ENCODE data around the gene IFT43.

The IFT43 gene

DNA sequence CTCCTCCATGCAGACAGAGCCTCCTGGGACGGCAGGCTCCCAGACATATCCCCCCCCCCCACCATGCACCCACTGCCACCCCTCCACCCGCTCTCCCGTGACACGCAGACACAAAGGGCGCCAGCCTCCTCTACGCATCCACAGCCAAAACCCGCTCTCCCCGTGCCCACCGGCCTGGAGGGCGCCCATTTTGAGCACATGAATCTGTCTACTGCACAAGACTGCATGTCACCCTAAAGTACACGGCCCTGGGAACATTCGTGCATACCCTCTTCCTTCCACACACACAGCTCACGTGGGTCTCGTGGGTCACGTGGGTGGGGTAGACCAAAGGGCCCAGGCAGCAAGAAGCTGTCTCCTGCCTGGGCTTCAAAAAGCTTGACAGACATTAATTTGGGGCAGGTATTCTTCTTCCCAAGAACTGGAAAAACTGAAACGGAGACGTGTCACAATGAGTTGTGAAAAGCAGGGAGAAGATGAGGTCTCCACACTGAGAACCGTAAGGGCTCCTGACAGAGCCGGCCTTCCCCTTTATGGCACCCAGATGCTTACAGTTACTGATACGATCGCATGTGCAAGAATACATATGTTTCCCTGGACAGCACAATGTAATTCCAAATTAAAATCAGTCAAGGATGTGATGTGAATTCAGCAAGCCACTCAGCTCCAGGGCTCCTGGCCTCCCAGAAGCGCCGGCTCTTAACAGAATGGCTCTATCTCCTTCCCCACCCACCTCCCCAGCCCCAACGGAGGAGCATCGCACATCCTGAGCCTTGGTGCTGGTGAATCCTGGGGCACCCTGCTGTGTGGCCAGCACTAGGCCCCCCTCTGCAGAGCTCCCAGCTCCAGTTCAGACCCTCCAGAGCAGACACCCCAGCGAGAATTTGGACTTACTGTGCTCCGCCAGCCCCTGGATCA is 5.7 kb upstream of the IFT43 start:
- no peak for DNase-seq (ENCODE audit: extremely low read depth, low read depth)
- TF ChIP-seq, protein P1, sequence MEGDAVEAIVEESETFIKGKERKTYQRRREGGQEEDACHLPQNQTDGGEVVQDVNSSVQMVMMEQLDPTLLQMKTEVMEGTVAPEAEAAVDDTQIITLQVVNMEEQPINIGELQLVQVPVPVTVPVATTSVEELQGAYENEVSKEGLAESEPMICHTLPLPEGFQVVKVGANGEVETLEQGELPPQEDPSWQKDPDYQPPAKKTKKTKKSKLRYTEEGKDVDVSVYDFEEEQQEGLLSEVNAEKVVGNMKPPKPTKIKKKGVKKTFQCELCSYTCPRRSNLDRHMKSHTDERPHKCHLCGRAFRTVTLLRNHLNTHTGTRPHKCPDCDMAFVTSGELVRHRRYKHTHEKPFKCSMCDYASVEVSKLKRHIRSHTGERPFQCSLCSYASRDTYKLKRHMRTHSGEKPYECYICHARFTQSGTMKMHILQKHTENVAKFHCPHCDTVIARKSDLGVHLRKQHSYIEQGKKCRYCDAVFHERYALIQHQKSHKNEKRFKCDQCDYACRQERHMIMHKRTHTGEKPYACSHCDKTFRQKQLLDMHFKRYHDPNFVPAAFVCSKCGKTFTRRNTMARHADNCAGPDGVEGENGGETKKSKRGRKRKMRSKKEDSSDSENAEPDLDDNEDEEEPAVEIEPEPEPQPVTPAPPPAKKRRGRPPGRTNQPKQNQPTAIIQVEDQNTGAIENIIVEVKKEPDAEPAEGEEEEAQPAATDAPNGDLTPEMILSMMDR (IDR thresholded peaks at IDR 0.05; ENCODE audit: low read depth, low read length) = no peak

DNA sequence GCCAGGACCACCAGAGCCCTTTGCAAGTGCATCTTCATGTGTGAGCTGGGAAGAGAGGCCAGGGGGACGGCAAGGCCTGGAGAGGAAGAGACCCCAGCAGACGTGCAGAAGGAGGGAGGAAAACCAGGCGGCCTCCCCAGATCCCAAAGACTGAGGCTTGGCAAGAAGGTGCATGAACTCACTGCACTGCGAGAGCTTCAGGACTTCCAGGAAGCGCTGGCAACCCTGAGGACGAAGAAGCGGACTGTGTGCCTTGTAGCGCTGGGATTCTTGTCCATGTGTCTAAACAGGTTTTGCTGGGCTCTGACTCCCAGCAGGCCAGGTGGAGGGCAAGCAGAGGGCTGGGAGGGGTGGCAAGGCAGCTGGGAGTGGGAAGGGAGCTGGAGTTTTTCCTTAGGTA is 4.7 kb upstream of the IFT43 start:
- DNase-seq (ENCODE audit: extremely low read depth, low read depth) = no peak
- TF ChIP-seq, protein P1 (IDR thresholded peaks at IDR 0.05; ENCODE audit: low read depth, low read length) = no peak

DNA sequence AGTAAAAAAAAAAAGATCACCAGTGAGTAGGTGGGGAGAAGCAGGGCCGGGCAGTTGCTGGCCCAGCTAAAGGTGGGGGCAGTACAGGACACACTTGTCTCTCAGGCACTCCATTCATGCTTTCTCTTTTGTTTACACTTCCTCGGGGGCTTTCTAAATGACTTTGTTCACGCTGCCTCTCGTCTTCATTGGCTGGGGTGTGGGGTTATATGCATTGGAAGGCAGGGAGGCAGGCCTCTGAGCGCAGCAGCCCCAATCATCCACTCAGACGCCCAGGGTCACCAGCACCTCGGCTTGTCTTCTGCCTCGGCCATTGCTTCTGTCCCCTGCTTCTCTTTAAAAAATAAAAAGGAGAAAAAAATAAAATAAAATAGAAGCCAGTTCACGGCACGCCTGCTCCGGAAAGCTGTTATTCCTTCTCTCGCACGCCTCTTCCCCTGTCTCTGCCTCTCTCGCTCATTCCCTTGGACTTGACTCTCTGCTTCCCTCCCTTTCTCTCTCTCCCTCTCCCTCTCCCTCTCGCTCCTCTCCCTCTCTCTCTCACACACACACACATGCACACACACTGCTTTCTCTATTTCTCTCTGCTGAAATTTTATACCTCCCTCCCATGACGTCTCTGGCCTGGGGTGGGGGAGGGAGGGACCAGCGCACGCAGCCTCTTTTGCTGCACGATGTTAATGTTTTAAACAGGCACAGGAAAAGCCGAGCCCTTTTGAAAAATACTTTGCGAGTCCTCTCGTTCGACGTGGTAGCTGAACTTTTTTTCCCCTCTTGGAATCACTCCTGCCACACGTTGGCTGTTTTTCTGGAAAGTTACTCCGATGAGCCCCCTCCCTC is 3.9 kb upstream of the IFT43 start, which contains the start of gene TGFB3:
TGFB3 (minus strand) TSS at position 570 of the 840 bp plus-strand sequence. CDS start 1,102 bp downstream, outside the sequence.
- peak; percentile 92 for DNase-seq (ENCODE audit: extremely low read depth, low read depth)
- TF ChIP-seq, protein P1 (IDR thresholded peaks at IDR 0.05; ENCODE audit: low read depth, low read length) = no peak

DNA sequence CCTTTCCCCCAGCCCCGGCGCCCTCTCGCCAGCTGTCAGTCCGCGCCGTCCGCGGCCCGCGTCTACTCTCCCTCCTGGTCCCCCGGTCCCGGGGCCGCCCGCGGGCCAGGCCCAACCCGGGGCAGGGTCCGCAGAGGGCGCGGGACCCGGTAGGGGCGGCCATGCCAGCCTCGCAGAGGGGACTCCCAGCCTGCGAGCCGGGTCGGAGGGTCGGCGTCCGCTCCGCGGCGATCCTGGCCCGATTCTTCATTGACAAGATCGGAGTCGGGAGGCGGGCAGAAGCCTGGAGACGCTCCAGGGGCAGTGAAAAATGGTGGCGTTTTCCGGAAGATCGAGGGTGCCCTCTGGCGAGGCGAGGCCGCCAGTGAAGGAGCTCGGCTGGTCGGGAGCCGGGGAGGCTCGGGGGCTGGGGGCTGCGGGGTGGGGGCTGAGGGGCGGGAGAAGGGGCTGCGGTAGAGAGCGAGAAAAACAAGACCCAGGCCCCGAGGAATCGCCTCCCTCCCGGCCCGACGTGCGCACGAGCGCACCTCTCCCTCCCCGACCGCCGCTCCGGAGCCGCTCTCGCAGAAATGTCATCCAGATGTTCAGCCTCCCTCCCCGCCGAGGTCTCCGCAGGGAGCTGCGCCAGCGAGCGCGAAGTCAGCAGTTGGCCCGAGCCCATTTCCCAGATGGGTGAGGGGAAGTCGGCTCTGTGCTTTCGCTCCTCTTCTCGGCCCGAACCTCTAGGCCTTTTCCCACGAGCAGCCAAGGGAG is 3.1 kb upstream of the IFT43 start:
- TF ChIP-seq, protein P1 (IDR thresholded peaks at IDR 0.05; ENCODE audit: low read depth, low read length) = peak; percentile 58
- peak; percentile 61 for DNase-seq (ENCODE audit: extremely low read depth, low read depth)

DNA sequence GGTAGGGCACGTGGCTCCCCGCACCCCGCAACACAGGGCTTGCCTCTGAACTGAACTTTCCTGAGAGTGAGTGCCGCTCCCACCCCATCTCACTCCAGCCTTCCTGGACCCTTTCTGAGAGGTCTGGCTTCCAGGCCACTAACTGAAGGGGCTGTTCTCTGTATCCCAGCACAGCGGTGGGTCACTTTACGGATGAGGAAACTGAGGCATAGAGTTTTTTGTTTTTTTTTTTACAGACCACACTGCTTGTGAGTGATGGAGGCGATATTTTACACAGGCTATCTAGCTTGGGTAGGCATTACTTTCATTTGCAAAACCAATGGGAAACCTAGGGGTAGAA is 2.6 kb upstream of the IFT43 start:
- no peak for DNase-seq (ENCODE audit: extremely low read depth, low read depth)
- TF ChIP-seq, protein P1 (IDR thresholded peaks at IDR 0.05; ENCODE audit: low read depth, low read length) = no peak

DNA sequence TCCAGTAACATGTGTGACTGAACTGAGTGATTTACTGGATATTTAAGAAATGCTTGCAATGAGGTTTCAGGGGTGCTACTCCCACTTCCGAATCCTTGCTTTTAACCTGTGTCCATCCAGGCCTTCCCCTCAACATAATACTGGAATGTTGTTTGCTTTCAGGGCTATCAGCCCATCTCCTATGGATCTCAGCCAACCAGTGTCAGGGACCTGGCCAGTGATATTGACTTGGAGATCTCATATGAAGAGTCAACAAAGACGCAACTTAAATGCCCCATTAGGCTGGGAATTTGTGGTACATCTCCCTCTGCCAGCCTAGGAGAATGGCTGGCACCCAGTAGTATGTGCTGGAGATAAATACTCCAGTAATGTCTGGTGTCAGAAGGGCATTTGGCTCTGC is 889 bp upstream of the IFT43 start:
- TF ChIP-seq, protein P1 (IDR thresholded peaks at IDR 0.05; ENCODE audit: low read depth, low read length) = no peak
- DNase-seq (ENCODE audit: extremely low read depth, low read depth) = no peak
